DOHH2 (cell line): ENCODE results near the gene SBSN.

Experiments used
- EZH2phosphoT487 ChIP-seq: fragments of 200-600 bp; sonication (generic); IDR thresholded peaks from 2 replicates; pipeline ENCODE4 v1.6.1; 2017; ENCODE audit warnings: borderline replicate concordance, mild to moderate bottlenecking, antibody characterized with exemption, low read length, moderate library complexity, mixed read lengths
- TF ChIP-seq, protein P1 (sequence below): fragments of 200-600 bp; sonication (generic); IDR thresholded peaks from one replicate; pipeline ENCODE4 v1.5.1; 2014; ENCODE audit warnings: antibody characterized with exemption, mild to moderate bottlenecking, low read depth, low read length; ENCODE audit not compliant: poor library complexity, severe bottlenecking

DNA sequence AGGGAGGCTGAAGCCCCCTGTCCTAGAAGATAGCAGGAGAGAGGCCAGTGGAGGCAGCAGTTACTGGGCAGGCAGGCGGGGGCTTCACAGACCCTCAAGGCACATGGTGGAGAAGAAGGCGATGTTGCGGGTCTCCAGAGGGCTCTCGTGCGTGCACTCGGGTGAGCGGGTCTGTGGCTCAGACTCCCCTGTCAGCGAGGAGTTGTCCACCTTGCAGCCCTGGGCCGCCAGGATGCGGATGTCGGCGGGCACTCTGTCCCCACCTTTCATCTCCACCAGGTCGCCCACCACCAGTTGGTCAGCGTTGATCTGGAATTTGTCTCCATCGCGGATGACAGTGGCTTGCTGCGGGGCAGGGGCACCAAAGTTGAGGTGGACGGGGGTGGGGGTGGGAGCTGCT, 32.2 kb upstream of the SBSN start:
- TF ChIP-seq, protein P1, sequence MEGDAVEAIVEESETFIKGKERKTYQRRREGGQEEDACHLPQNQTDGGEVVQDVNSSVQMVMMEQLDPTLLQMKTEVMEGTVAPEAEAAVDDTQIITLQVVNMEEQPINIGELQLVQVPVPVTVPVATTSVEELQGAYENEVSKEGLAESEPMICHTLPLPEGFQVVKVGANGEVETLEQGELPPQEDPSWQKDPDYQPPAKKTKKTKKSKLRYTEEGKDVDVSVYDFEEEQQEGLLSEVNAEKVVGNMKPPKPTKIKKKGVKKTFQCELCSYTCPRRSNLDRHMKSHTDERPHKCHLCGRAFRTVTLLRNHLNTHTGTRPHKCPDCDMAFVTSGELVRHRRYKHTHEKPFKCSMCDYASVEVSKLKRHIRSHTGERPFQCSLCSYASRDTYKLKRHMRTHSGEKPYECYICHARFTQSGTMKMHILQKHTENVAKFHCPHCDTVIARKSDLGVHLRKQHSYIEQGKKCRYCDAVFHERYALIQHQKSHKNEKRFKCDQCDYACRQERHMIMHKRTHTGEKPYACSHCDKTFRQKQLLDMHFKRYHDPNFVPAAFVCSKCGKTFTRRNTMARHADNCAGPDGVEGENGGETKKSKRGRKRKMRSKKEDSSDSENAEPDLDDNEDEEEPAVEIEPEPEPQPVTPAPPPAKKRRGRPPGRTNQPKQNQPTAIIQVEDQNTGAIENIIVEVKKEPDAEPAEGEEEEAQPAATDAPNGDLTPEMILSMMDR = no peak
- no peak for TF ChIP-seq EZH2phosphoT487
